ENCODE measurements around the gene ZNF821. TPM values are rescaled to one million over a fixed set of nuclear protein-coding genes. Genes with fewer than 3 reads are reported as not detected.

Gene ZNF821
- total RNA-seq, 1 donor from 2014 or later = 40.9 TPM

DNA sequence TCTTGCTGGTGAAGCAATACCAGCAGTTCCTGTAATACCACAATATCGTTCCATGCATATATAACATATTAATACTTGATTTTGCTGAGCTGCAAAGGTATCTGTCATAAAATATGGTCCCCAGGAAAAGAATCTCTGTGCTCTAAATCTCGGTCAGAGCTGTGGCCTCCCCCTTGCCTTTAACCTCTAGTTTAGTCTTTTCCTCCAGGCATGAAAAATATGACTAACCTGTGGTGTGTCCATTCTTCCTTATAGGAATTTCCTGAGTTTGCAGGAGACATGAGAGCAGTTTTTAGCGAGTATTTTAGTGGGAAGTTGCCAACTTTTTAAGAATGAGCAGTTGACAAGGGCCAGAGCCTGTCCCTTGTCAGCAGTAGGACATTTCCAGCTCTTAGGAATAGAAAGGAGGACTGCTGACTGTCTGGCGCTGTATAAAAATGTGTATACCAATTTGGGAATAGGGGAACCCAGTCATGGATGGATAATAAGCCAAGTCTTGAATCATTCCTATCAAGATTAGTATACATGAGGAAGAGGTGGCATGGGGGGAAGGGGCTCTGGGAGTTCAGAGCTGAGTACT, 29.5 kb downstream of the ZNF821 start:
- no peaks in the 10 kb centered on the region for H3K9me3 Mint-ChIP-seq (ENCODE audit: unreplicated experiment)
- H3K4me3 Mint-ChIP-seq (ENCODE audit: unreplicated experiment) = no peak overlapping the region
- H3K27me3 Mint-ChIP-seq (ENCODE audit: unreplicated experiment) = peaks cover 2% of the 10 kb centered on the region
- no peak overlapping the region for H3K27ac Mint-ChIP-seq (ENCODE audit: unreplicated experiment)
- no peak for DNase-seq
- TF ChIP-seq, protein P1, sequence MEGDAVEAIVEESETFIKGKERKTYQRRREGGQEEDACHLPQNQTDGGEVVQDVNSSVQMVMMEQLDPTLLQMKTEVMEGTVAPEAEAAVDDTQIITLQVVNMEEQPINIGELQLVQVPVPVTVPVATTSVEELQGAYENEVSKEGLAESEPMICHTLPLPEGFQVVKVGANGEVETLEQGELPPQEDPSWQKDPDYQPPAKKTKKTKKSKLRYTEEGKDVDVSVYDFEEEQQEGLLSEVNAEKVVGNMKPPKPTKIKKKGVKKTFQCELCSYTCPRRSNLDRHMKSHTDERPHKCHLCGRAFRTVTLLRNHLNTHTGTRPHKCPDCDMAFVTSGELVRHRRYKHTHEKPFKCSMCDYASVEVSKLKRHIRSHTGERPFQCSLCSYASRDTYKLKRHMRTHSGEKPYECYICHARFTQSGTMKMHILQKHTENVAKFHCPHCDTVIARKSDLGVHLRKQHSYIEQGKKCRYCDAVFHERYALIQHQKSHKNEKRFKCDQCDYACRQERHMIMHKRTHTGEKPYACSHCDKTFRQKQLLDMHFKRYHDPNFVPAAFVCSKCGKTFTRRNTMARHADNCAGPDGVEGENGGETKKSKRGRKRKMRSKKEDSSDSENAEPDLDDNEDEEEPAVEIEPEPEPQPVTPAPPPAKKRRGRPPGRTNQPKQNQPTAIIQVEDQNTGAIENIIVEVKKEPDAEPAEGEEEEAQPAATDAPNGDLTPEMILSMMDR (IDR thresholded peaks at IDR 0.05; ENCODE audit: partially characterized antibody, unreplicated experiment) = no peak
- no peaks in the 10 kb centered on the region for H3K36me3 Mint-ChIP-seq (ENCODE audit: unreplicated experiment)
- H3K4me1 Mint-ChIP-seq (ENCODE audit: low read depth, unreplicated experiment) = no peaks in the 10 kb centered on the region

- H3K36me3 Mint-ChIP-seq (ENCODE audit: unreplicated experiment) = no peaks in the 10 kb centered on the region
- no peaks in the 10 kb centered on the region for H3K4me1 Mint-ChIP-seq (ENCODE audit: low read depth, unreplicated experiment)
- no peak overlapping the region for H3K4me3 Mint-ChIP-seq (ENCODE audit: unreplicated experiment)
- no peak for DNase-seq
- TF ChIP-seq, protein P1 (IDR thresholded peaks at IDR 0.05; ENCODE audit: partially characterized antibody, unreplicated experiment) = no peak
- no peaks in the 10 kb centered on the region for H3K27me3 Mint-ChIP-seq (ENCODE audit: unreplicated experiment)
- no peak overlapping the region for H3K27ac Mint-ChIP-seq (ENCODE audit: unreplicated experiment)
- no peaks in the 10 kb centered on the region for H3K9me3 Mint-ChIP-seq (ENCODE audit: unreplicated experiment)
Measured at GRCh38 chr16:71853413-71853812, 30.6 kb downstream of the ZNF821 start.

- Mint-ChIP-seq H3K36me3 (ENCODE audit: unreplicated experiment) (no peaks in the 10 kb centered on the region), H3K9me3 (ENCODE audit: unreplicated experiment) (no peaks in the 10 kb centered on the region), H3K4me1 (ENCODE audit: low read depth, unreplicated experiment) (no peaks in the 10 kb centered on the region), H3K27ac (ENCODE audit: unreplicated experiment) (no peak overlapping the region), H3K4me3 (ENCODE audit: unreplicated experiment) (no peak overlapping the region), H3K27me3 (ENCODE audit: unreplicated experiment) (no peaks in the 10 kb centered on the region)
- no peak for DNase-seq
- TF ChIP-seq, protein P1 (IDR thresholded peaks at IDR 0.05; ENCODE audit: partially characterized antibody, unreplicated experiment) = no peak
Measured at GRCh38 chr16:71852561-71852960, 31.4 kb downstream of the ZNF821 start.

GRCh38 chr16:71852158-71852557, 31.8 kb downstream of the ZNF821 start:
- H3K9me3 Mint-ChIP-seq (ENCODE audit: unreplicated experiment) = no peaks in the 10 kb centered on the region
- no peaks in the 10 kb centered on the region for H3K36me3 Mint-ChIP-seq (ENCODE audit: unreplicated experiment)
- no peaks in the 10 kb centered on the region for H3K27me3 Mint-ChIP-seq (ENCODE audit: unreplicated experiment)
- no peak overlapping the region for H3K4me3 Mint-ChIP-seq (ENCODE audit: unreplicated experiment)
- H3K4me1 Mint-ChIP-seq (ENCODE audit: low read depth, unreplicated experiment) = peaks cover 4% of the 10 kb centered on the region
- no peak overlapping the region for H3K27ac Mint-ChIP-seq (ENCODE audit: unreplicated experiment)
- TF ChIP-seq, protein P1 (IDR thresholded peaks at IDR 0.05; ENCODE audit: partially characterized antibody, unreplicated experiment) = no peak
- DNase-seq = no peak

GRCh38 chr16:71851746-71852145, 32.2 kb downstream of the ZNF821 start:
- H3K27ac Mint-ChIP-seq (ENCODE audit: unreplicated experiment) = peak overlapping the region; percentile 5
- H3K4me1 Mint-ChIP-seq (ENCODE audit: low read depth, unreplicated experiment) = peaks cover 7% of the 10 kb centered on the region
- no peak for DNase-seq
- H3K9me3 Mint-ChIP-seq (ENCODE audit: unreplicated experiment) = no peaks in the 10 kb centered on the region
- TF ChIP-seq, protein P1 (IDR thresholded peaks at IDR 0.05; ENCODE audit: partially characterized antibody, unreplicated experiment) = no peak
- H3K4me3 Mint-ChIP-seq (ENCODE audit: unreplicated experiment) = no peak overlapping the region
- no peaks in the 10 kb centered on the region for H3K36me3 Mint-ChIP-seq (ENCODE audit: unreplicated experiment)
- H3K27me3 Mint-ChIP-seq (ENCODE audit: unreplicated experiment) = no peaks in the 10 kb centered on the region
